HG03342 (cell line): Measurements from ENCODE around the gene MCF2L.
"Not testable (repeated sequence)": the region's sequence is repeated elsewhere in the genome, so short reads cannot be mapped to it uniquely, and the experiment has no call there.

ENCODE experiments used
- ATAC-seq: cut with Tn5 transposase; IDR thresholded peaks from one replicate; pipeline ENCODE4 v1.9.1; 2021; ENCODE audit warnings: mild to moderate bottlenecking, moderate library complexity; ENCODE audit not compliant: unreplicated experiment

The MCF2L gene

GRCh38 chr13:113089693-113090414 lies 120.8 kb downstream of the MCF2L start:
- no peak for ATAC-seq

DNA sequence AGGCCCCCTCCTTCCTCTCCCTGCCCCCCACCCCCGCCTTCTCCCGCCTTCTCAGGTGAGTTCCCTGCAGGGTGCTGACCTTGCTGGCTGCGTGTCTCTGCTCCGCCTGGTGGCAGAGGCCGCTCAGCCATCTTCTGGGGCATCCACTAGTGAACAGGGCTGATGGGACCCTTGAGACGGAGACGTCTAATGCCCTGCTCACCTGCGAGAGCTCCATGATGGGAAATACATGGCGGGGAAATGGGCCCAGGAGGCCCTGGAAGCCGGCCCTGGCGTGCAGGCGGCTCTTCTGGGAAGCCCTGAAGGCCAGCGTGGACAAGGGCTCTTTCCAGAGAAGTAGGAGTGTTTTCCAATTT lies 121.4 kb downstream of the MCF2L start:
- ATAC-seq = no peak

GRCh38 chr13:113090806-113091205 lies 121.8 kb downstream of the MCF2L start:
- ATAC-seq = no peak

DNA sequence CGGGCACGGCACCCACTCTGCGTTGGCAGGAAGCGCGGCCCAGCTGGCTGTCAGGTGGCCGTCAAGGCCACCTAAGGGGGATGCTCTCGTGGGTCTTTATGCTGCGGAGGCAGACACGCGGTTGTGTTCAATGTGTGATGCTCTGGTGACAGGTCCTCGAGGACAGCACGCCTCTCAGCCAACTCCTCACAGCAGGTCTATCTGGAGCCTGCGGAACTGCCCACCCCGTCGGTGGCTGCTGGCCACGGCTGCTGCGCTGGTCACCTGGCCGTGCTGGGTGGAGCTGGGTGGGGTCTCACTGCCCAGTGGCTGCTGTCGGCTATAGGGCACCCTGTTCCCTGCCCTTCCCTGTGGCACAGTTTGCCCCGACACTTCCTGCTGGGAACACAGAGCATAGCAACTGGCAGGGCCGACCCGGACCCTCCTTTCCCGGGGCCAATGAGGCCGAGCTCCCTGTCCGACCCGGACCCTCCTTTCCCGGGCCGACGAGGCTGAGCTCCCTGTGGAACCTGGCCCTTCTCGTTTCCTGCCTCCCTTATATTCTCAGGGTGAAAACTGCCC lies 122.3 kb downstream of the MCF2L start:
- ATAC-seq = no peak

DNA sequence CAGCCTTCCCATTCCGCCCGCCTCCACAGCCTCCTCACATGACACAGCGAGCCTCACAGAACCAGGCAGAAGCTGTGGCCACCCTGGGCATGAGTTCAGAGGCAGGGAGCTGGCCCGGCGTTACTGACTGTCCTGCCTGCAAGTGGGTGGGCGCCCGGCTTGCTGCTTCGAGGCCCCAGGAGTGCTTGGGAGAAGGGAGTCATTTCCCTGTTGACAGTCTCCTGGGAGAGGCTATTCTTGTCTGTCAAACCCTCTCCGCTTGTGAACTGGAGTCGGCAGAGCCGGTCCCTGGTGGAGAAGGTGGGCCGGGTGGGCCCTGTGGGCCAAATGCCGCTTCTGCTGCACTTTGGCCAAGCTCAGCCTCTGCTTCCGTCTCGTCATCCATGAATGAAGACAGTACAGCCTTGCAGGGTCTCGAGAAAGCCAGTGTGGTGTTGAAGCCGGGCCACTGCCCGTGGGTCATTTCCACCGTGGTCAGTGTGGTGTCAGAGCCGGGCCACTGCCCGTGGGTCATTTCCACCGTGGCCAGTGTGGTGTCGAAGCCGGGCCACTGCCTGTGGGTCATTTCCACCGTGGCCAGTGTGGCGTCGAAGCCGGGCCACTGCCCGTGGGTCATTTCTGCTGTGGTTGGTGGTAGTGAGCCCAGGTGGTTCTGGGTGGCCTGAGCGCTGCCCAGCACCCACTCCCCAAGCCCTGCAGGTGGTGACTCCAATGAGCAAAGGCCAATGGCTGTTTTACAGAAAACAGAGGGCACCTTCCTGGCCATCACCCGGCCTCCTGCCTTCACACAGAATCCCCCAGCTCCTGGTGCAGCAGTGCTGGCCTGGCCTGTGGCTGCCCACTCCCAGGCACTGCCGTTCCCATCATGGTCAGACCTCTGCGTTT lies 123.1 kb downstream of the MCF2L start:
- no peak for ATAC-seq

DNA sequence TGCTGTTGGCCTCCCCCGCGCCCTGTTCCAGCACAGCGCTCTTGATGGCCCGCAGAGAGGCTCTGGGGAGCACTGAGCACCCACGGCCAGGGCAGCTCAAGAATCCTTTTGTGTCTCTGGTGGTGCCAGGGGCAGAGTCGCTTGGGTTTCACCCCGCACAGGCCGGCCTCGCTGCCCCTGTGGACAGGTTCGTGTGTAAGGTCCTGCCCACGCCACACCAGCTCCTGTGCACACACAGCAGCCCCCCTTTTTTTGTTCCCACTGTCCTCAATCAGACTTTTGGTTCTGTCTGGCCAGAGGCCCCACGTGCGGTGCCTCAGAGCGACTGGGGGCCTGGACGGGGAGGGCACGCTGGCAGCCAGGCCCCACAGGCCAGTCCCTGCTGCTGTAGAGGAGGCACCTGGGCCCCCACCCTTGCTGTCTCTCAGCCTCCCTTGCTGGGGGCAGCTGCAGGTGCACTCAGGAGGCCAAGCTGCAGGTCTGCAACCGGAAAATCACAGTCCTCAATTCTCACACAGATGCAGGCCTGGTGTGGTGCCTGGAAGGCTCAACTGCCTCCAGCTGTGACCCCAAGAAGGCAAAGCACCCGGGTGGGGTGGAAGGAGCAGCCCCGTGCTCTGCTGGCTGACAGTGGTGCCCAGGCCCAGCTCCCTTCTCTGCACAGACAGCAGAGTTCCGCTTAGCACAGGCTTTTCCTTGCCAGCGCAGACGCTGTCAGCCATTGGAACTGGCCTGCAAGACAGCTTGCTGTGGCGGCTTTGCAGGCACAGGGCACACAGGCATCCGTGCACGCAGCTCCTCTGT lies 124.0 kb downstream of the MCF2L start:
- no peak for ATAC-seq

- no peak for ATAC-seq
Measured at GRCh38 chr13:113093580-113094409, 124.8 kb downstream of the MCF2L start.

GRCh38 chr13:113094410-113094800 lies 125.4 kb downstream of the MCF2L start:
- ATAC-seq = no peak

- ATAC-seq = no peak
Measured at GRCh38 chr13:113095146-113096051, 126.4 kb downstream of the MCF2L start.

DNA sequence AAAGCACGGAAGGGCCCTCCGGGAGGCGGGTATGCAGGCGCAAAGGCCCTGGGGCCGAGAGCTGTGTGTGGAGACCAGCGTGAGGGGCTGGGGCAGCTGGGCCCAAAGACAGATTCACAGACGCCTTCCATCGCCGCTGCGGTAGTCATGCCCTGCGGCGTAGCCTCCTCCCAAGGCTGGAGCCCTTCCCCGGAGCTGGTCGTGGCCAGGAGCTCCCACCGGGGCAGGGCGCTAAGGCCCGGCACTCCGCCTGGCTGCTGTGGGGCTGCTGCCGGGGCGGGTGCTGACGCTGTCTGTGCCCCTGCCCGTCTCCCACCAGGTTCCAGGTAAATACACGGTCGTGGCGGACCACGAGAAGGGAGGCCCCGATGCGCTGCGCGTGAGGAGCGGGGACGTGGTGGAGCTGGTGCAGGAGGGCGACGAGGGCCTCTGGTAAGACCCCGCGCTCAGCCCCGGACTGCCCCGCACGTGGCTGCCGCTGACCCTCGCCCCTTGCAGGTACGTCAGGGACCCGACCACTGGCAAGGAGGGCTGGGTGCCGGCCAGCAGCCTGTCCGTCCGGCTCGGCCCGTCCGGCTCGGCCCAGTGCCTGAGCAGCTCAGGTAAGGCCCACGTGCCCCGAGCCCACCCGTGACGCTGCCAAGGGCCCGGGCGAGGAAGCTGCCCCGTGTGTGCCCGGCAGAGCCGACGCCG lies 127.2 kb downstream of the MCF2L start:
- ATAC-seq = no peak

GRCh38 chr13:113096745-113097305 lies 127.8 kb downstream of the MCF2L start:
- ATAC-seq = no peak

GRCh38 chr13:113097651-113098050 lies 128.6 kb downstream of the MCF2L start:
- no peak for ATAC-seq

GRCh38 chr13:113098162-113098732 lies 129.2 kb downstream of the MCF2L start:
- no peak for ATAC-seq

DNA sequence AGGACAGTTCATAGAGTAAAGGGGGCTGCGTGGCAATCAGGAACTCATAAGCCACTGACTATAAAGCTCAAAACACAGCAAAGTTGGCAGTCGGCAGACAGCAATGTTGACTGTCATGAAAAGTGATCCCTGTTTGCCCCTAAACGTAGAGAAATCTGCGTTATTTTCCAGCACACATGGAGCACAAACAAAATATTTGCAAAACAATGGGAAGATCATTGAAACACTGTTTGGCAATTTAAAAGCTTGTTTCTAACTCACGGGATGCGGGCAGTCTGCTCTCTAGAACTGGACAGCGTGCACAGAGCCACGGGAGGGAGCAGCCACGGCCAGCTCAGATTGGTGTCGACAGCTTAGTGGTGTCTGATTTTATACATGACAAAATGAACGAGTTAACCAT lies 130.1 kb downstream of the MCF2L start:
- ATAC-seq = no peak

DNA sequence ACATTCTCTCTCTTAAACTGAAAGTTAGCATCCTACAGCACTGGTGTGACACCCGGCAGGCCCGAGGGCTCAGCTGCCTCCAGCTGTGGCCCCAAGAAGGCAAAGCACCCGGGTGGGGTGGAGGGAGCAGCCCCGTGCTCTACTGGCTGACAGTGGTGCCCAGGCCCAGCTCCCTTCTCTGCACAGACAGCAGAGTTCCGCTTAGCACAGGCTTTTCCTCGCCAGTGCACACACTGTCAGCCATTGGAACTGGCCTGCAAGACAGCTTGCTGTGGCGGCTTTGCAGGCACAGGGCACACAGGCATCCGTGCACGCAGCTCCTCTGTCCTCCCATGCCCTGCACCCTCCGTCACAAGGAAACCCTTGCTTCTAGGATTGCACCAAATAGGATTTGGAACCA lies 133.3 kb downstream of the MCF2L start:
- not testable (repeated sequence) for ATAC-seq

- no peak for ATAC-seq
Measured at GRCh38 chr13:113102727-113103126, 133.7 kb downstream of the MCF2L start.

GRCh38 chr13:113103646-113104045 lies 134.6 kb downstream of the MCF2L start:
- ATAC-seq = no peak
